SK-N-SH (cell line): Measurements from ENCODE around the gene FOXI1.
"Not testable (repeated sequence)": the region's sequence is repeated elsewhere in the genome, so short reads cannot be mapped to it uniquely, and the experiment has no call there.

Experiments
- CTCF ChIP-seq: fragments of 200-600 bp; sonication (generic); IDR thresholded peaks from 2 replicates; pipeline ENCODE4 v1.6.1; 2017; ENCODE audit warnings: antibody characterized with exemption, mild to moderate bottlenecking, moderate library complexity
- EZH2phosphoT487 ChIP-seq: fragments of 200-600 bp; sonication (generic); IDR thresholded peaks from 2 replicates; pipeline ENCODE4 v1.6.1; 2017; ENCODE audit warnings: low read depth, mixed run types, mild to moderate bottlenecking, antibody characterized with exemption, moderate library complexity, borderline replicate concordance
- GATA2 ChIP-seq: sonication (generic); formaldehyde crosslinking; IDR thresholded peaks from 2 replicates; pipeline ENCODE4 v1.5.0; 2020; ENCODE audit warnings: mild to moderate bottlenecking, missing genetic modification reagents
- MAX ChIP-seq: IDR thresholded peaks from 2 replicates; pipeline ENCODE4 v1.4.0; 2012; ENCODE audit warnings: low read depth
- POLR2AphosphoS5 ChIP-seq: IDR thresholded peaks from 2 replicates; pipeline ENCODE4 v1.6.1; 2012; ENCODE audit warnings: low read depth, low read length
- RAD21 ChIP-seq: IDR thresholded peaks from 2 replicates; pipeline ENCODE4 v1.6.1; 2012; ENCODE audit warnings: mild to moderate bottlenecking, low read length
- SIN3A ChIP-seq: IDR thresholded peaks from 2 replicates; pipeline ENCODE4 v1.6.1; 2012; ENCODE audit warnings: low read depth, mild to moderate bottlenecking, low read length, moderate library complexity, borderline replicate concordance
- TCF12 ChIP-seq: IDR thresholded peaks from 2 replicates; pipeline ENCODE4 v1.4.0; 2012

- TF ChIP-seq RAD21; SIN3A; EZH2phosphoT487; TCF12; MAX; CTCF; GATA2 (CRISPR knock-in tag); POLR2AphosphoS5: not testable (repeated sequence)
These were observed 35.5 kb downstream of the FOXI1 start for GRCh38 chr5:170141196-170141595.
